HEK293T (cell line): ENCODE data around the gene SH3RF3.

Experiments
- ARNT ChIP-seq: fragments of 450-650 bp; IDR thresholded peaks from 2 replicates; pipeline ENCODE4 v1.6.1; 2017; ENCODE audit warnings: mild to moderate bottlenecking
- BHLHE40 ChIP-seq: fragments of 450-650 bp; IDR thresholded peaks from 2 replicates; pipeline ENCODE4 v1.6.1; 2016; ENCODE audit warnings: mild to moderate bottlenecking, moderate library complexity, borderline replicate concordance
- FOXA1 ChIP-seq: fragments of 450-650 bp; IDR thresholded peaks from 2 replicates; pipeline ENCODE4 v1.6.1; 2016; ENCODE audit warnings: mild to moderate bottlenecking
- FOXM1 ChIP-seq: fragments of 450-650 bp; IDR thresholded peaks from 2 replicates; pipeline ENCODE4 v1.6.1; 2017; ENCODE audit warnings: mild to moderate bottlenecking, borderline replicate concordance
- SP1 ChIP-seq: fragments of 450-650 bp; IDR thresholded peaks from 2 replicates; pipeline ENCODE4 v1.6.1; 2017
- ZNF384 ChIP-seq: fragments of 450-650 bp; IDR thresholded peaks from 2 replicates; pipeline ENCODE4 v1.6.1; 2016

DNA sequence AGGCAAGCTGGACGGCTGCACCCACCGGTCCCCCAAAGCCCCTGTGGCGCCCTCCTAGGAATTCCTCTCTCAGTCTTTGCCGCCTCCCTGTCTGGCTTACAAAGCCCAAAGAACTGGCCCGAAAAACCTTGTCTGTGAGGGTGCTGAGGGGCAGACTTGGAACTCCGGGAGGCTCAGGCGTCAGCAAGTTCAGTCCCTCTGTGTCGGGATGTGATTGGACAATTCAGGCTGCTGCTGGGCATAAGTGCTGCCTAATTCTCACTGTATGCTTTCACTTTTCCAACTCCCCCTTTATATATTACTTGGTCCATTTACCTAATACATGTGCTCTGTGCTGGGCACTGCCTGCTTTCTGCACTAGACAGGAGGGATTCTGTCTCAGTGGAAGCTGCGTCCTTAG lies 20.3 kb upstream of the SH3RF3 start:
- TF ChIP-seq ARNT (no peak), SP1 (no peak), BHLHE40 (no peak), ZNF384 (no peak), FOXM1 (no peak), FOXA1 (no peak)
